HG03354 (cell line): ENCODE data around the gene TAF11L13.

ENCODE experiments used
- ATAC-seq: cut with Tn5 transposase; IDR thresholded peaks from one replicate; pipeline ENCODE4 v1.9.1; 2021; ENCODE audit warnings: mild to moderate bottlenecking; ENCODE audit not compliant: unreplicated experiment, poor library complexity, severe bottlenecking

TAF11L13 gene

DNA sequence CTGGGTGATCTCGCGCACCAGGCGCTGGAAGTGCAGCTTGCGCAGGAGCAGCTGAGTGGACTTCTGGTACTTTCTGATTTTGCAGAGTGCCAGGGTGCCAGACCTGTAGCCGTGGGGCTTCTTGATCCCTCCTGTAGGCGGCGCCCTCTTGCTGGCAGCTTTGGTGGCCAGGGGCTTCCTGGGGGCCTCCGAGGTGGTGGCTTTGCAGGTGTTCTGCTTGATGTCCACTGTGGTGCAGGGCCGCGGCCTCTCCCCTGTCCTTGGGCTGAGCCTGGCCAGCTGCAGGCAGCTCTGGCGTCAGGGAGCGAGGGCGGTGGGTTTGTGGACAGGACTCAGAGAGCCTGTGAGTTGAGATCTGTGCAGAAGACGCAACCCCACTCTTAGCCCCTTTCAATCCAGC, 38.5 kb downstream of the TAF11L13 start:
- no peak for ATAC-seq

DNA sequence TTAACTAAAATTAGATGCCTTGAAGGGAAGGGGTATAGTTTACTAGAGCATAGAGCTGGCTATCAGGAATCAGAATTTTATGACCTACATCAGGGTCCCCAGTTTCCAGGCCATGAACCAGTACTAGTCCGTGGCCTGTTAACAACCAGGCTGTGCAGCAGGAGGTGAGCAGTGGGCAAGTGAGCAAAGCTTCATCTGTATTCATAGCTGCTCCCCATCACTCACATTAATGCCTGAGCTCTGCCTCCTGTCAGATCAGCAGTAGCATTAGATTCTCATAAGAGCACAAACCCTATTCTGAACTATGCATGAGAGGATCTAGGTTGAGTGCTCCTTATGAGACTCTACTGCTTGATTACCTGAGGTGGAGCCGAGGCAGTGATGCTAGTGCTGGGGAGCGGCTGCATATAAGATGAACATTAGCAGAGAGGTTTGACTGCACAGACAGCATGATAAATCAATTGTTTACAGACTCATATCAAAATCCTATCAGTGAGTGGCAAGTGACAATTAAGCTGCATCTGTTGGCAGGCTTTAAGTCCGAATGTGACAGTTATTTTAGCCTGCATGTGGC, 47.0 kb downstream of the TAF11L13 start:
- no peak for ATAC-seq

DNA sequence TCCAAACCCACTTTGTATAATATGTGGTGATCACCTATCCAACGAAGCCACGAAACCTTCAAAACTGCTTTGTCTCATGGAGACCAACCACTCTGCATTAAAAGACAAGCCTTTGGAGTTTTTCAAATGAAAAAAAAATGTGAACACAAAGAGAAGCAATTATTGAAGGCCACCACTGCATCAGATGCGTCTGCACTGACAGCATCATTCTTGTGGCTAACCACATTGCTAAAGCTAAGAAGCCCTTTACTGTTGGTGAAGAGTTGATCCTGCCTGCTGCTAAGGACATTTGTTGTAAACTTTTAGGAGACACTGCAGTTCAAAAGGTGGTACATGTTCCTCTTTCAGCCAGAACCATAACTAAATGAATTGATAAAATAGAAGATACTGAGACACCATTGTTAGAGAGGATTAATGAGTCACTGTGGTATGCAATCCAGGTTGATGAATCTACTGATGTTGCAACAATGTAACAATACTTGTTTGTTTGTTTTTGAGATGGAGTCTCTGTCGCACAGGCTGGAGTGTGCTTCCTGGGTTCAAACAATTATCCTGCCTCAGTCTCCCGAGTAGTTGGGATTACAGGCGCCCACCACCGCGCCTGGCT, 47.8 kb downstream of the TAF11L13 start:
- no peak for ATAC-seq

DNA sequence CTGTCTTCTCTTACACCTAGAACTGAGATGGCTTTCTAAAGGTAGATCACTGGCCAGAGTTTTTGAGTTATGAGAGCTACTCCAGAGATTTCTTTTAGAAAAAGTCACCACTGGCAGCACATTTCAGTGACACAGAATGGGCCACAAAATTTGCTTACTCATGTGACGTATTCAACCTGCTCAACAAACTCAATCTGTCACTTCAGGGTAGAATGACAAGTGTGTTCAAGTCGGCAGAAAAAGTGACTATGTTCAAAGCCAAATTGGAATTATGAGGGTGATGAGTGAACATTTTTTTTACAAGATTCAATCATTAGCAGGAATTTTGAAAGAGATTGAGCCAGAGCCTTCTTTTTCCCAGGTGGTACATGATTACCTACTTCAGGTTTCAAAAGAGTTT, 48.8 kb downstream of the TAF11L13 start:
- no peak for ATAC-seq
